Measurements from ENCODE around the gene PRRT4.
A peak's percentile ranks its signal among the peaks of the same experiment; 100 is the strongest.

Gene PRRT4

DNA sequence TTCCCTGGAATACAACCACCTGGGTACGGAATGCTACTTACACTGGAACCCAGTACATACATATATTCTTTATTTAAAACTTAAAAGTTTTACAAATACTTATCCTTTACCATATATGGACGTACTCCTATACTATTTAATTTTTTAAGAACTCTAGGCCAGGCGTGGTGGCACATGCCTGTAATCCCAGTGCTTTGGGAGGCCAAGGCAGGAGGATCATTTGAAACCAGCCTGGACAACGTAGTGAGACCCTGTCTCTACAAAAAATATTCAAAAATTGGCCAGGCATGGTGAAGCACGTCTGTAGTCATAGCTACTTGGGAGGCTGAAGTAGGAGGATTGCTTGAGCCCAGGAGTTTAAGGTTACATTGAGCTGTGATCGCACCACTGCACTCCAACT lies 19.8 kb downstream of the PRRT4 start:
- no peak for FAIRE-seq

- FAIRE-seq = no peak
Measured at GRCh38 chr7:128335730-128336129, 25.8 kb downstream of the PRRT4 start.

DNA sequence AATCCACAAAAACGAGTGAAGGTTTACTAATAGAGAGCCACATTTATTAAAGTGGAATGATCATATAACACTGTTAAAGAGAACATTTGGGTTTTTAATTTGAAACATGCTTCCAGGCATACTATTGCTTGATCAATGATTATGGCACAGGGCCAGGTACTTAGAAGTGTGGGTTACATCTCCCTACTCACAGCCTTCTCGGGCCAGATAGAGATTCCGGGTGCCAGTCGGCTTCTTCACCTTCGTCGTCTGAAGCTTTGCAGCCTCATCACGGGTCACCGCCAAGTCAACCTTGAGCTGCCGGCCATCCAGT lies 37.2 kb downstream of the PRRT4 start:
- no peak for FAIRE-seq

GRCh38 chr7:128323459-128324367 lies 37.8 kb downstream of the PRRT4 start:
- no peak for FAIRE-seq

DNA sequence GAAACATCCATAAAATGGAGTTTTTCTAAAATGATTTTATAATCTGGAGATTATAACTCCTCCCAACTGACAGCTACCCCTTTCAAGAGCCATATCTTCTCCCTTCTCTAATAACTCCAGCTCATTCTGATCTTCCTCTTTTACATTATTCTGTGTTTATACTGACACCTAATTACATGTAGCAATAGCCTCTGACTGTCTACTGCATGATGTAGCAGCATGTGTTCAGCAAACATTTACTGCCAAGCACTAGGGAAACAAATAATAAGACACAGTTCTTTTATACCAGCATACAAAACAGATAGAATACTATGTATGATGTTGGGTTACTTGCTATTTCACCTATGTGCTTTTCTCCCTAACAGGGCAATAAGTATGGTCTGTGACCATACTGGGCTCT lies 38.5 kb downstream of the PRRT4 start:
- FAIRE-seq = no peak

DNA sequence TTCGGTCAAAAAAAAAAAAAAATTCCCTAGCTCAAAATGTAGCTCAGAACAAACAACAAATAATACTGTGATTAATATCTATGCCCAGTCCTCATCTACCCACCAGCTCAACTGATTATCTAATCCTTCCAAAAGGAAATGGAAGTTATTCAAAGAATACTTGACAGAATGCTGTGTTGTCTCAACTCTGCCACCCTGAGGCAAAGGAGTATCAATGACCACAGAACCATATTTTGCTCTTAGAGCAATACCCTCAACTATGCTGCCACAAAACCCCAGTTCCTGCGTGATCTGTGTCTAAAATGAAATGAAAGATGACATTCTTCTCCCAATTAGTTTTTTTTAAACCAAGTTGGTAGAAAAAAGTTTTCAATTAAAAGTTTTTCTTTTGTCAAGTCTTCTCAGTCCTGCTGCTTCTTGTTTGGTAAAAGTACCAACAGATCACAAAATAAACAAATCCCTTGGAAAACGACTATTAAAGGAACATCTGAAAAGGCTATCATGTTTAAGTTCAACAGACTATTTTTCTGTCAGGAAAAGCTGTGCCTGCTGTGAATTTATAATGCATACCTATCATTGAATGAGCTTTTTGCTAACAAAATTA lies 39.3 kb downstream of the PRRT4 start:
- FAIRE-seq = peak; percentile 13

DNA sequence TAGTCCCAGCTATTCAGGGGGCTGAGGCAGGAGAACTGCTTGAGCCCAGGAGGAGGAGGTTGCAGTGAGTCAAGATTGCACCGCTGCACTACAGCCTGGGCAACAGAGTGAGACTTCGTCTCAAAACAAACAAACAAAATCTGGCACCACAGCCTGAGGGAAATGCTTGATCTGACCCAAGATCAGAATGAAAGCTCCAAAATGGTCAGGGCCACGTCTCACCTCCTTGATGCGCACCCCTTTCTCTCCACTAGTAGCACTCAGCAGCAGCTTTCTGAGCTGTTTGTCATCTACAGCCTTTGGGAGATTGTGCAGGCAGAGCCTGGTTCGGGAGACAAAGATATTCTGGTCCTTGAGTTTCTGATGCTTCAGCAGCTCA lies 40.5 kb downstream of the PRRT4 start:
- no peak for FAIRE-seq

DNA sequence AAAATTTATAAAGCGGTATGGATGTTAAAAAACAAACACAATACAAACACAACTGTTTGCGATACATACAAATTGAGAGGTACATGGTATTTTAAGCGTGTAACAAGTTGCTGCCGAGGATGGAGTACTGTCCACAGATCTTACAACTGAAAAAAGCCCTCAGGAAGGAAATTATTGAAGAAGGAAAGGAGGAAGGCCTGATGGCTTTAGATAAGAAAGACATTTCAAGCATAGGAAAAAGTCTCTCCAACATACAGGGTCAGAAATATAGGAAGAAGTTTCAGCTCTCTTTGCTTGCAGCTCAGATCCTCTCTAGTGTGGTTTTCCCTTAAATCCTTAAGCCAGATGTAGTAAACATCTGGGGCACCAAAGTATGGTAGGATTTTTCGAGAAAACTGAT lies 42.8 kb downstream of the PRRT4 start:
- FAIRE-seq = no peak

DNA sequence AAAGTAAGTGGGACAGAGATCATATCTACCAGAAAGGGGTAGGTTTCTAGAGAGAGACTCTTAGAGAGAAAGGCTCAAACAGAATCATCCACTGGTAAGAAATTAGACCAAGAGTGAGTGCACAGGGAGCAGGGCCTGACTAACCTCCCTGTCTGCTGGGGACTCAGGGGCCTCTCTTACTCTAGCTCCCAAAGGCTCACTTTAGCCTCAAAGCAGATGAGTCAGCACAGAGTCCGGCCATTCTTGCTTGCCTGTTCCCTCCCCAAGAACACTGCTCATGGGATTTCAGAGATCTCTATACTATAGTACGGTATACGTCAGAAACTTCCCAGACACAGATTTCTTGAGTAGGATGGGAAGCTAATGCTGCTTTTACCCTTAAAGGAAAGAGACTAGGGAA lies 50.5 kb downstream of the PRRT4 start:
- no peak for FAIRE-seq

DNA sequence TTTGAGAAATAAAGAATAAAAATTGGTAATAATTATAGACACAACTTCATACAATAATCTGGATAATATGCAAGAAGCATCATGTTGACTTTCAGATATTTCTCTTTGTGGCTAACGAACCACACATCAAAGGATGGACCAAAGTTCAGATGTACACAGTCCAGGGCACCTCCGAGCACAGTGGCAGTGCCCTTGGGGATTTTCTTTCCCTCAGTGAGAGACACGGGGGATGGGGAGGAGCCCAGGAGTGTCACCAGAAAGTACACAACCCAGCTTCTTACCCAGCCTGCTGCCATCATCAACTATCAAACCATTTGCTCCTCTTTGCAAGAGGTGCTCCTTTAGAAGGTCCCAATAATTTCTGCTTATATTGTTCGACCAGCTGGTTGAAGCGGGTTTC lies 51.0 kb downstream of the PRRT4 start:
- FAIRE-seq = no peak

DNA sequence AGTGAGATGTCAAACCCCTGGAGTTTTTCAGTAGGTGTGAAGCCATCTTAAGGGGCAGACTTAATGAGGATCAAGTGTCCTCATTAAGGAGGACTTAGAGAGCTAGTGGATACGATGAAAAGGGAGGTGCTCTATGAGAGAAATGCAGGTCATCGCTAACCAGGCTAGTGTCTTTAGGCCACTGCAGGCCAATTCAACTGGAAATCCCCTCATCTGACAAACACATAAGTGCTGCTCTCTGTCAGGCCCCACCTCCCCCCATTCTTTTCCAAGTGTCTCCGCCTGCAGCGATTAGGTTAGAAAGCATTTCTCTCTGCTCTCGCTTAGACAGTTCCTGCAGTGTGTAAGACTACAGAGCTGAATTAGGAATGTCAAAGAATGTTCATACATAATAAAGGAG lies 51.5 kb downstream of the PRRT4 start:
- no peak for FAIRE-seq

DNA sequence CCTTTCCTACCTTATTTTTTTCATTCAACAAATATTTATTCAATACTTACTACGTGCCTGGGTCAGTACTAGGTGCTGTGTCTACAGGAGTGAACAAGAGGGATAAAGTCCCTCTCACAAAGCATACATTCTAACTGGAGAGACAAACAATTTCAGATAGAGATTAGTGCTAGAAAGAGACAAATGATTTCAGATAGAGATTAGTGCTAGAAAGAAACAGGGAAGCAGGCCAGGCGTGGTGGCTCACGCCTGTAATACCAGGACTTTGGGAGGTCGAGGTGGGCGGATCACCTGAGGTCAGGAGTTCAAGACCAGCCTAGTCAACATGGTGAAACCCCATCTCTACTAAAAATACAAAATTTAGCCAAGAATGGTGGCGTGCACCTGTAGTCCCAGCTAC lies 52.4 kb downstream of the PRRT4 start:
- FAIRE-seq = no peak

DNA sequence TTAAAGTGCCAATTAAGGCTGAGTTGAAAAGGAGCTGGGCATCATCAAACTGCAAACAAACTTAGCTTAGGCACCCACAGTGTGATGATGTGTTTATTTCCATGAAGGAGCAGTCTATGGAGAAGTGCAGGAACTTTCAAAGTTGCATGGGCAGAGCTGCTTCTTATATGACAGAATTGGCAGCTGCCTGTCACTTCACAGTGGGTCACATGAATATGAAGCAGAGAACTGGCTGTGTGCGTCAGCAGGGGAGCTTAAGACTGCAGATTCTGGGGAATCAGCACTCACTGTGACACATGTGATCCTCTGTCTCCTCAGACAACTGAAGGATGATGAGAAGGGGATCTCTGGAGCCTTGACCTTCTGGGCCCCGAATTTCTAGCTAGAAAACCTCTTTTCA lies 54.4 kb downstream of the PRRT4 start:
- FAIRE-seq = no peak

GRCh38 chr7:128304212-128304611 lies 57.3 kb downstream of the PRRT4 start:
- FAIRE-seq = no peak

DNA sequence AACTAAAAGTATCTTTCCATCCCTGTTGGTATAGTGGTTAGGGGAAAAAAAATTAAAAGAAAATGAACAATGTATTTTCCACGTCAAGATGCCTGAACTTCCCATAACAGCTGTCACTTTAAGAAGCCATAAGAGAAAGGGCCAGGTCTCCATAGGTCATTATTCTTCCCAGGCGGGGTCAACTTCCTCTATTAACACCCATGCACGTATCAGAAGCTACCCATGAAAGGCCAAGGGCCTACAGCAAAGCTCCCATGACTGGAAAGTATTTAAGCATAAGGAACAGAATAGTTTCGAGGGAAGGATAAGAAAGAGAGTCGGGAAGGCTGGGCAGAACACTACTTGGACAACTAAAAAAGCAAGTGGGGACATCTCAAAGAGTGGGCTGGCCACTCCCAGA lies 57.8 kb downstream of the PRRT4 start:
- FAIRE-seq = no peak

DNA sequence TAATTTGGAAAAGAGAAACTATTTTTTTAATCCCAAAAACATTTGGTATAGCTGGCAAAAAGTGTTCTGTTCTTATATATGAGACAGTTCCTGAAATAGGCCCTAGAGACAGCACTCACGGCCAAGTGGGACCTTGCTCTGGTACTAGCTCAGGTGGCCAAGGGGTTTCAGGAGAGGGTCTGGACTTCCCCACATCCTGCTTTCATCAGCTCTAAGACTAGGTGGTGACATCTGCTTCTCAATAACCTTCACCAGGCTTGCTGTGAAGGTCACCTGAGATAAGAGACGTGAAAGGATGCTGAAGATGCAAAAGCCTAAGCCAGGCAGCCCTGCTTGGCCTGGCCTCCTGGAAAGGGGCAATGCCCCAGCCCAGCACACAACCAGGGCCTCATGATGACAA lies 58.4 kb downstream of the PRRT4 start:
- no peak for FAIRE-seq

DNA sequence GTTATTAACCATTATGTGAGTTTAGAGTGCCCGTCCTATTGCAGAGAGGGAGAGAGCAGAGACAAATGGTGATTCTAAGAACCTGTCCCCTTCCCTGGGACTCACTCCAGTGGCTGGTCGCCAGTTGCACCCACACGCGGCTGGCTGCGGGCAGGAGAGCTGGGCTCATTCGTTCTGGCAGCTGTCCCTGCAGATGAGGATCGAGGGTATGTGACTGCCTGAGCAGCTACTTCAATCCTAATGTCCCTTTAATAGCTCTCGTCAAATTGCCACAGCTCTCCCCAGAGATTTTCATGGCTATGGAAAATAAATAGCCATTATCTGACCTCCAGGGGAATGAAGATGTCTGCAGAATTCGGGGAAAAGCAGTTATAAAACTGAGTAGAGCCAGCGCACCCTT lies 59.4 kb downstream of the PRRT4 start:
- no peak for FAIRE-seq

Measured in TTC549 (cell line).